LNCaP clone FGC (cell line): ENCODE measurements around the gene CTCFL.

ENCODE experiments used
- DNase-seq: peaks from one replicate; pipeline ENCODE4 v3.0.0-alpha.2; 2011; ENCODE audit warnings: low read depth
- H3K4me3 ChIP-seq: 2 replicates; pipeline ENCODE4 v1.5.1; 2011; ENCODE audit warnings: mild to moderate bottlenecking, low read depth, low read length, control low read depth
- CTCF ChIP-seq: IDR thresholded peaks from 2 replicates; pipeline ENCODE4 v1.5.1; 2012; ENCODE audit warnings: mild to moderate bottlenecking; ENCODE audit not compliant: control insufficient read depth, insufficient read depth; ENCODE audit errors: extremely low read depth

Gene CTCFL

GRCh38 chr20:57552471-57552870, 27.5 kb upstream of the CTCFL start:
- no peak for TF ChIP-seq CTCF
- no peak overlapping the region for H3K4me3 ChIP-seq
- no peak for DNase-seq

DNA sequence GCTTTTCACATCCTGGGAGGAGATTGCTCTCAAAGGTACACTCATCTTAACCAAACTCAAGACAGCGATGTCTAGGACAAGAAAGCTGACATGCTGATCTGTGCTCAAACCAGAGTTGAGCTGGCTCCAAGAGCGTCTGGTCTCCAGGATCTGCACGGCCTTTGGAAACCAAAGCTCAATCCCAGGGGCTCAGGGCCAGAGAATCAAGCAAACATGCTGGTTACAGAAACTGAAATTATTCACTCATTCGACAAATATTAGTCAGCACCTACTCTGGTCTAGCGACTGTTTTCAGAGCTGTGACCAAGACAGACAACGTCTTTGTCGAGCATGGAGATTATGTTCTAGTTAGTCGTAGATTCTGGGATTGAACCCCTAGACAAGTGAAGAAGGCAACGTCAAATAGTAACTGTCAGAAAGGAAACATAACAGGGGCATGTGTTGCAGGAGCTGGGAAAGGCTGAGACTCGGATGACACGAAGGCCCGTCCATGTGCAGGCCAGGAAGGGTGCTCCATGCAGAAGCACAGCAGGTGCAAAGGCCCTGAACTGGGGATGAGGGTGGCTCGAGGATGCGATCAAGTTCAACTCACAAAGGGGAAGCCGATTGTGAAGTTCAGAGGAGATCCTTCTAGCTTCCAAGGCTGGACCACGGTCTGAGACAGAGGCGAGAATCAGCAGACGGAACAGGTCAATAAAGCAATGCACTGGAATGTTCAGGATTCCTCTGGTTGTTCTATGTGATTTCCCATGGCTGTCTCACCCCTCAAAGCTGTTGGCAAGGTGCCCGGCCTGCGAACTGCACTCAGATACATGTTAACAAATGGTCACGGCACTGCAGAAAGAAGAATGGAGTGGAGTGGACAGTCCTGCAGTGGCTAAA, 23.5 kb upstream of the CTCFL start:
- no peak overlapping the region for H3K4me3 ChIP-seq
- no peak for DNase-seq
- TF ChIP-seq CTCF: no peak

- H3K4me3 ChIP-seq: no peak overlapping the region
- DNase-seq: no peak
- no peak for TF ChIP-seq CTCF
Measured at GRCh38 chr20:57546956-57547649, 22.2 kb upstream of the CTCFL start.

DNA sequence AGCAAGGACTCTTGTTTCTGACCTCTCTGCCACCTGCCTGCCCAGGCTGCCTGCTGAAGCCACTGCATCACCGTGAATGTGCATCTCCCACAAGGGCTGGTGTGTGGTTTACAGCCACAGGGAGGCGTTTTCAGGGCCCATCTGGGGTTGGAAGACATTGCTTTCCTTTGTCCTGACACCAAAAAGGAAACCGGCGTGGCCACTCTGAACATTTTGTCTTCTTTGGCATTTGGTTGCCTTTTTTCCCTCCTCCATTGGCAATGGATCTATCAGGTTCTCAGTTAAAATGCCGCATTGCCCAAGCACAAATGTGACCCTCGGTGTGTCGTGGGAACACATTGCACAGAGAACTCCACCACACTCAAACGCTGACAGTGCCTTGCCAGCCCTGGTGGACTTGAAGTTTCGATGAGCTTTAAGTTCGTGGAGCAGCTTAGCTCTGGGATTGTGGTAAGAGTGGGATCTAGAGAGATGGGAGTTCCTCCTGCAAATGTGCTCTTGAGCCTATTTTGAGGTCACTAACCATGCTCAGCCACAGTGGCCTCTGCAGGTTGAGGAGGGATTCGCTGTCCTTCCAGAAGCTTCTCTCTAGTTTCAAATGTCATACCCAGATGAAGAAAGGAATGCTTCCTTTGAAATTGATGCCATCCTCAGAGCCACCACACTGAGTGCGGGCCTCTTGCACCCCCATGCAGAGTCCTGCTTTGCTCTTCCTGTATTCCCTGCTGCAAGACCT, 21.2 kb upstream of the CTCFL start:
- no peak overlapping the region for H3K4me3 ChIP-seq
- TF ChIP-seq CTCF: no peak
- DNase-seq: no peak

DNA sequence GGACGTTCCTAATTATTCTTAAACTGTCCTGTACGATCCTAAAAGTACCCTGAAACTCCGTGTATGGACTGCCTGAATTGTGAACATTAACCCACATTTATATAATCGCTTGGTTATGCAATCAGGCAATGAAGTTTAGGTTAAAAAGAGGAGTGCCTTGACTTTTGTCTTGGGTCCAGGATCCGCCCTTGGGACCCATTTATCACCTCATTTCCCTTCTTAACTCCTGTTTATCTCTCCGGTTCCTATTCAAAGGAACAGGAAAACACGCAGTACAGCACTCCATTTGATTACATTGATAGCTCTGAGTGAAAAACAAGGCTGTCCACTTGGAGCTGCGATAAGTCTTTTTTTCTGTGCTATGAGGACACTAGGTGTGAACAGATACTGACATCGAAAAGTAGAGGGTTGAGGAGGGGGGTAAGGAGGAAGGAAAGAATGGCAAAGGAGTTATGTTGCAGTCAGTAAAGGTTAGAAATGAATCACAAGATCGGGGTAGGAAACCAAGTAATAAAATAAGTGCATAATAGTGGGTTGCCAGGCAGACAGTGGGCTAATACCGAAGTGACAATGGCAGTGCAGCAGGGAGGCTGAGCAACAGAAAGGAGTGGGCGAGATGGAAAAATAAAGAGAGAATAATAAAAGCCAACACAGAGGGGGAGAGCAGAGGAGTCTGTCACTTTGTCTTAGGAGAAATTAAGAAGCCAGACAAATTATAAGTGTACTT, 20.1 kb upstream of the CTCFL start:
- TF ChIP-seq CTCF: no peak
- DNase-seq: no peak
- no peak overlapping the region for H3K4me3 ChIP-seq

- DNase-seq: no peak
- H3K4me3 ChIP-seq: no peak overlapping the region
- no peak for TF ChIP-seq CTCF
Measured at GRCh38 chr20:57543754-57544153, 18.8 kb upstream of the CTCFL start.
